HepG2 (cell line): Measurements from ENCODE around the gene CMTM8. TPM values are rescaled to one million over a fixed set of nuclear protein-coding genes. Genes with fewer than 3 reads are reported as not detected.
A peak's percentile ranks its signal among the peaks of the same experiment; 100 is the strongest.

Experiments
- ATAC-seq: fragments of 200-7000 bp; cut with Tn5 transposase; 3 replicates; pipeline ENCODE4 v1.9.1; 2020; ENCODE audit warnings: mild to moderate bottlenecking, moderate library complexity
- BruUV-seq: library from RNA; stranded (reverse); fragments of 400-500 nt; replicated peaks from 2 replicates; lab custom pipeline; 2021; lab: Mats Ljungman, UMichigan
- CTCF ChIA-PET: fragments of 300-600 bp; formaldehyde crosslinking; extraction: SDS; loops from one replicate; lab custom pipeline; 2021; ENCODE audit warnings: low total read pairs, inconsistent platforms, low intra/inter-chr PET ratio; lab: Yijun Ruan, JAX
- POLR2A ChIA-PET: fragments of 350-600 bp; sonication (Branson Sonifier 250); formaldehyde crosslinking; loops from one replicate; lab custom pipeline; 2020; ENCODE audit warnings: antibody characterized with exemption, inconsistent platforms; lab: Yijun Ruan, JAX
- DNase-seq: peaks from one replicate; pipeline ENCODE4 v3.0.0-alpha.2; 2015; ENCODE audit warnings: low spot score
- FAIRE-seq: peaks from 3 replicates; lab custom pipeline; 2011; peaks lifted over from hg19 to GRCh38; lab: Jason Lieb, UNC
- H2AFZ ChIP-seq: one replicate; pipeline ENCODE4 v1.6.1; 2011; ENCODE audit warnings: low read length, inconsistent platforms
- H3K27ac ChIP-seq: fragments of 300-600 bp; 3 replicates; pipeline ENCODE4 v1.8.0; 2011; ENCODE audit warnings: mixed run types, mild to moderate bottlenecking, mixed read lengths, low read length, inconsistent platforms; ENCODE audit not compliant: insufficient read depth; ENCODE audit errors: extremely low read length
- H3K27me3 ChIP-seq, 2 experiments: fragments of 200-600 bp in 1 of 2; 2 replicates in 1 of 2; 3 replicates in 1 of 2; pipeline versions ENCODE4 v1.6.0 to v1.8.0; 2011; ENCODE audit warnings: low read length in 2 of 2, mild to moderate bottlenecking in 2 of 2, moderate library complexity in 2 of 2, inconsistent platforms in 1 of 2; ENCODE audit not compliant: insufficient read depth in 2 of 2, control insufficient read depth in 1 of 2
- H3K36me3 ChIP-seq, 2 experiments: fragments of 200-600 bp in 1 of 2; replicated peaks in 1 of 2; 2 replicates in 1 of 2; 3 replicates in 1 of 2; pipeline versions ENCODE4 v1.5.1 to v1.8.0; 2011; ENCODE audit warnings: low read length in 2 of 2, inconsistent platforms in 1 of 2; ENCODE audit not compliant: insufficient read depth in 2 of 2, control insufficient read depth in 1 of 2
- H3K4me1 ChIP-seq: 2 replicates; pipeline ENCODE4 v1.5.1; 2012; ENCODE audit warnings: low read length, inconsistent platforms; ENCODE audit not compliant: insufficient read depth
- H3K4me2 ChIP-seq: 2 replicates; pipeline ENCODE4 v1.6.0; 2011; ENCODE audit warnings: low read depth, low read length, inconsistent platforms
- H3K4me3 ChIP-seq, 3 experiments: fragments of 200-600 bp in 1 of 3; sonication (generic), shearing (Covaris generic) in 1 of 3; replicated peaks in 1 of 3; 2 replicates each; pipeline ENCODE4 v1.5.1; 2011 to 2016; ENCODE audit warnings: low read length in 3 of 3, inconsistent platforms in 2 of 3, low read depth in 2 of 3, mild to moderate bottlenecking in 2 of 3, control low read depth in 1 of 3, mixed read lengths in 1 of 3; ENCODE audit not compliant: insufficient read depth in 1 of 3
- H3K79me2 ChIP-seq: one replicate; pipeline ENCODE4 v1.6.1; 2011; ENCODE audit warnings: low read length, inconsistent platforms; ENCODE audit not compliant: insufficient read depth
- H3K9ac ChIP-seq: 2 replicates; pipeline ENCODE4 v1.6.0; 2011; ENCODE audit warnings: mild to moderate bottlenecking, low read depth, low read length, inconsistent platforms; ENCODE audit not compliant: insufficient read depth
- H3K9me3 ChIP-seq: 2 replicates; pipeline ENCODE4 v1.5.1; 2012; ENCODE audit warnings: mild to moderate bottlenecking, low read length
- H4K20me1 ChIP-seq: 2 replicates; pipeline ENCODE4 v1.6.0; 2011; ENCODE audit warnings: inconsistent platforms, mild to moderate bottlenecking, low read length, moderate library complexity; ENCODE audit not compliant: insufficient read depth
- BHLHE40 ChIP-seq: IDR thresholded peaks from 2 replicates; pipeline ENCODE4 v1.6.1; 2011; ENCODE audit warnings: low read length, improper control_type of control experiment
- DNMT3B ChIP-seq: conservative IDR thresholded peaks from 2 replicates; pipeline ENCODE4 v1.6.1; 2016; ENCODE audit warnings: missing biosample characterization, control low read depth
- ELF3 ChIP-seq: IDR thresholded peaks from 2 replicates; pipeline ENCODE4 v1.6.1; 2016; ENCODE audit warnings: missing genetic modification reagents, missing compliant biosample characterization
- HNF4A ChIP-seq: sonication (generic); formaldehyde crosslinking; IDR thresholded peaks from 2 replicates; pipeline ENCODE4 v1.4.0; 2020; ENCODE audit warnings: missing genetic modification reagents
- ZBTB4 ChIP-seq: sonication (generic); formaldehyde crosslinking; IDR thresholded peaks from 2 replicates; pipeline ENCODE4 v1.4.0; 2020; ENCODE audit warnings: missing genetic modification reagents, mild to moderate bottlenecking, borderline replicate concordance
- ZNF232 ChIP-seq: sonication (generic); formaldehyde crosslinking; IDR thresholded peaks from 2 replicates; pipeline ENCODE4 v1.4.0; 2020; ENCODE audit warnings: missing genetic modification reagents, borderline replicate concordance
- ZNF362 ChIP-seq: sonication (generic); formaldehyde crosslinking; IDR thresholded peaks from 2 replicates; pipeline ENCODE4 v1.4.0; 2020; ENCODE audit warnings: missing genetic modification reagents, mild to moderate bottlenecking, borderline replicate concordance
- ZSCAN21 ChIP-seq: sonication (generic); formaldehyde crosslinking; IDR thresholded peaks from 2 replicates; pipeline ENCODE4 v1.8.0; 2022; ENCODE audit warnings: mild to moderate bottlenecking, missing genetic modification reagents, moderate library complexity, borderline replicate concordance
- WGBS: methylation state at CpG from one replicate; pipeline ENCODE4 v1.1.6; 2017; ENCODE audit warnings: low lambda C conversion rate; 5-methylcytosine and 5-hydroxymethylcytosine counted together
- in situ Hi-C: cut with HindIII; loops from 2 replicates; pipeline ENCODE4 v1.10.0; 2017; ENCODE audit warnings: low pct_unique_long_range_greater_than_20kb; ENCODE audit not compliant: extremely low pct_ligation_motif_present
- intact Hi-C: fragments of 100-400 bp; cut with micrococcal nuclease; formaldehyde crosslinking; loops from one replicate; pipeline ENCODE4 v1.10.0; 2022; ENCODE audit not compliant: unreplicated experiment
- polyA plus RNA-seq, 8 experiments: library from polyadenylated mRNA; depleted of rRNA in 3 of 8; stranded (reverse) in 7 of 8; unstranded in 1 of 8; fragments of >200 nt; fragmentation: Illumina TruSeq in 4 of 8; extraction: Trizol in 4 of 8; gene quantifications; 2 replicates each; pipeline versions ENCODE4 v1.2.1 to v1.2.3, GENCODE V29; 2011 to 2016; ENCODE audit warnings: low read depth in 4 of 8, missing spikeins in 1 of 8, mixed read lengths in 1 of 8; ENCODE audit not compliant: insufficient read depth in 1 of 8
- total RNA-seq, 5 experiments: library from RNA; depleted of rRNA; stranded (reverse); fragments of >200 nt; fragmentation: Illumina TruSeq; extraction: Trizol; gene quantifications; 2 replicates each; pipeline ENCODE4 v1.2.3, GENCODE V29; 2016; ENCODE audit warnings: low read depth in 1 of 5
- TF ChIP-seq, protein P1 (sequence below): sonication (generic); formaldehyde crosslinking; IDR thresholded peaks from 2 replicates; pipeline ENCODE4 v1.4.0; 2020; ENCODE audit warnings: missing genetic modification reagents

CMTM8 gene
- total and polyA plus RNA-seq, 2 of the 13 experiments (the other 11 are each of a cell fraction or from before 2014, with no cell fraction given) = 8.9 to 15.8 TPM

GRCh38 chr3:32284443-32285212 lies 46.1 kb downstream of the CMTM8 start:
- BruUV-seq = no TSS peak
- Histone ChIP-seq H3K27ac (peak overlapping the region; percentile 42), H3K36me3 (no peaks in the 10 kb centered on the region; a peak in 1 of 5 replicates), H3K4me3 (no peak overlapping the region), H3K4me1 (peaks cover 71% of the 10 kb centered on the region), H3K4me2 (no peak overlapping the region), H2AFZ (no peak overlapping the region), H3K9ac (no peak overlapping the region), H3K27me3 (no peaks in the 10 kb centered on the region), H4K20me1 (no peaks in the 10 kb centered on the region), H3K9me3 (no peaks in the 10 kb centered on the region), H3K79me2 (peaks cover 8% of the 10 kb centered on the region)
- CTCF ChIA-PET = no interaction called here
- POLR2A ChIA-PET = no interaction called here
- in situ Hi-C loops (no loop called here), intact Hi-C loops (no loop called here)
- WGBS = 58% methylated on average over 6 of the region's 6 CpGs
- TF ChIP-seq HNF4A (CRISPR knock-in tag) (peak; percentile 52), DNMT3B (no peak)
- no peak for DNase-seq
- ATAC-seq = peak; percentile 77
- FAIRE-seq = no peak

DNA sequence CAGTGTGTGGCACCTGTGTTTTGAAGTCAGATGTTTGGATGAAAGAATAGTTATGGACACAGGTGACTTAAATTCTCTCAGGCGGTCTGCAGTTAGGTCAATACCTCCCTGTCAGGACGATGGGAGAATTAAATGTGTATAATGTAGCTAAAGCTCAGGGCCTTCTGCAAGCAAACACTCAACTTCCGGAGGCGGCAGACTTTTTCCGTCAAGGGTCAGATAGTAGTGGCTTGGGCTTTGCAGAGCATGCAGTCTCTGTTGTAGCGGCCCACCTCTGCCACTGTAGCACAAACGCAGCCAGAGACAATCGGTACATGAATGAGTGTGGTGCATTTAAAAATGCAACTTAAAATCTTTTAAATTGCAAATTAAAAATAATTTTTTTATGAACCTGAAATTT lies 47.4 kb downstream of the CMTM8 start:
- no peak for ATAC-seq
- Histone ChIP-seq H3K9me3 (no peaks in the 10 kb centered on the region), H3K79me2 (peaks cover 7% of the 10 kb centered on the region), H3K4me1 (peaks cover 71% of the 10 kb centered on the region), H3K4me3 (no peak overlapping the region), H3K27ac (no peak overlapping the region), H3K4me2 (no peak overlapping the region), H3K36me3 (no peaks in the 10 kb centered on the region; a peak in 1 of 5 replicates), H4K20me1 (no peaks in the 10 kb centered on the region), H3K27me3 (no peaks in the 10 kb centered on the region), H3K9ac (no peak overlapping the region), H2AFZ (no peak overlapping the region)
- CTCF ChIA-PET = no interaction called here
- POLR2A ChIA-PET = no interaction called here
- in situ Hi-C loops = no loop called here
- FAIRE-seq = no peak
- WGBS = 96% methylated on average over 8 of the region's 8 CpGs
- intact Hi-C loops = no loop called here
- DNase-seq = no peak
- BruUV-seq = no TSS peak
- no peak for TF ChIP-seq ZBTB4 (CRISPR knock-in tag)
- no peak for TF ChIP-seq BHLHE40
- no peak for TF ChIP-seq ELF3 (CRISPR knock-in tag)
- no peak for TF ChIP-seq ZNF232 (CRISPR knock-in tag)
- no peak for TF ChIP-seq ZNF362 (CRISPR knock-in tag)
- TF ChIP-seq, protein P1, sequence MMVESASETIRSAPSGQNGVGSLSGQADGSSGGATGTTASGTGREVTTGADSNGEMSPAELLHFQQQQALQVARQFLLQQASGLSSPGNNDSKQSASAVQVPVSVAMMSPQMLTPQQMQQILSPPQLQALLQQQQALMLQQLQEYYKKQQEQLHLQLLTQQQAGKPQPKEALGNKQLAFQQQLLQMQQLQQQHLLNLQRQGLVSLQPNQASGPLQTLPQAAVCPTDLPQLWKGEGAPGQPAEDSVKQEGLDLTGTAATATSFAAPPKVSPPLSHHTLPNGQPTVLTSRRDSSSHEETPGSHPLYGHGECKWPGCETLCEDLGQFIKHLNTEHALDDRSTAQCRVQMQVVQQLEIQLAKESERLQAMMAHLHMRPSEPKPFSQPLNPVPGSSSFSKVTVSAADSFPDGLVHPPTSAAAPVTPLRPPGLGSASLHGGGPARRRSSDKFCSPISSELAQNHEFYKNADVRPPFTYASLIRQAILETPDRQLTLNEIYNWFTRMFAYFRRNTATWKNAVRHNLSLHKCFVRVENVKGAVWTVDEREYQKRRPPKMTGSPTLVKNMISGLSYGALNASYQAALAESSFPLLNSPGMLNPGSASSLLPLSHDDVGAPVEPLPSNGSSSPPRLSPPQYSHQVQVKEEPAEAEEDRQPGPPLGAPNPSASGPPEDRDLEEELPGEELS = no peak
- TF ChIP-seq ZSCAN21 (CRISPR knock-in tag) = no peak
